ENCODE measurements around the gene TEX48.
A peak's percentile ranks its signal among the peaks of the same experiment; 100 is the strongest.

The TEX48 gene, protein sequence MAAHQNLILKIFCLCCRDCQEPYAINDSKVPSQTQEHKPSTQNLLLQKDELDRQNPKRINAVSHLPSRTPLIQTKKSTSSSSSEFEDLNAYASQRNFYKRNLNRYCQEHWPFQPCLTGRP

DNA sequence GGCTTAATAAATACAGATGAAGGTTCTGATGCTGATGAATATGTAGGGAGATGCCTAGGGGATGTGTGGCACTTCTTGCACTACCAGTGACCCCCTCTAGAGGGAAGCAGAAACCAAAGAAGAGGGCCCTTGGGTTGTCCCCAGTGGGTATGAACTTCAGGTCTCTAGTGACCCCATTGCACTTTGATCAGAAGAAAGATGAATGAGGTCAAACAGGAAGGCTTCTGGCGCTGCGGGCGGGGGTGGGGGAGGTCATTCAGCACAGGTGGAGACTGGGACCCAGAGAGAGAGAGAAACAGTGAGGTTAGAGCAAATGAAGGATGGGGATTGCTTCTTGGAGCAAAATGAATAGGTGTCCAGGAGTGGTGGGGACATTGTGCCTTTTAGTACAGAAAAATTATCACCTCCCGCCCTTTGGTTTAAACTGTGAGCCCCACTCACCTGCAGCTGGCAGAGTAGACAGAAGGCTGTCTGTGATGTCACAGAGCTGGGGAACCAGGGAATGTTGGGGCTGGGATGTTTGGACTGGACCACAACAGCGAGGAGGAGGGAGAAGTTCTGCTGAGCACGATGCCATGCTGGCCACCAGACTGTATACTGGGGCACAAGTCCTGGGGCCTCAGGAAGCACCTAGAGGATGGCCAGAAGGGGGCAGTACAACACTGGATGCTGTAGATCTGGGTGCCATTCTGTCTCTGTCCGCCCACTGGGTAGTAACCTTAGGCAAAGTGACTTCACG is at the start of gene TEX48:
TSS of gene TEX48 (minus strand) at position 599 of the 739 bp plus-strand sequence. CDS start 10,469 bp downstream, outside the sequence.
- DNase-seq (ENCODE audit: low read depth), result peak; percentile 72

DNA sequence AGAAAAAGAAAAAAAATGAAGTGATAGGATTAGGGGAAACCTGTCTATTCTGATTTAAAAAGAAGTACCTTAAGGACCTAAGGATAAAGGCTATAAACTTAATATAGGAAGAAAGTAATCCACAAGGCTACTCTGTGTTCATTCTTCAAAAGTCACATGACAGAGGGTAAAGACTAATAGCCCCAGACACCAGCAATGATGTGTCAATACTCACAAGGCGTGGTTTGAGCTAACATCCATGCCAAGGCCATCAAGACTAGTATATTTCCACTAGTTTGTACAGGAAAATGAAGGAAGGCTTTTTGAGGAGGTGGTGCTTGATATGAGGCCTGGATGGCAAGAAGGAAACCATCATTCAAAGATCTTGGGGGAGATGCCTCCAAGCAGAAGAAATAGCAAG is 49.7 kb upstream of the TEX48 start:
- DNase-seq (ENCODE audit: low read depth), result no peak

DNA sequence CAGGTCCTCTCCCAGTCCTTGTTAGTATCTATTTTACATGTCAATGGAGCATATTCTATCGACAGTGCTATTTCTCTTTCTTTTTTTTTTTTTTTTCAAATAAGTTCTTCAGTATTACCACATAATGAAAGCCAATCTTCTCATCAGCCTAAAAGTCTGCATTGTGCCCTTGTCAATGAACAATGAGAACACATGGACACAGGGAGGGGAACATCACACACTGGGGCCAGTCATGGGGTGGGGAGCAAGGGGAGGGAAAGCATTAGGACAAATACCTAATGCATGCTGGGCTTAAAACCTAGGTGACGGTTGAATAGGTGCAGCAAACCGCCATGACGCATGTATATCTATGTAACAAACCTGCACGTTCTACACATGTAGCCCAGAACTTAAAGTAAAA is 47.7 kb upstream of the TEX48 start:
- no peak for DNase-seq (ENCODE audit: low read depth)

DNA sequence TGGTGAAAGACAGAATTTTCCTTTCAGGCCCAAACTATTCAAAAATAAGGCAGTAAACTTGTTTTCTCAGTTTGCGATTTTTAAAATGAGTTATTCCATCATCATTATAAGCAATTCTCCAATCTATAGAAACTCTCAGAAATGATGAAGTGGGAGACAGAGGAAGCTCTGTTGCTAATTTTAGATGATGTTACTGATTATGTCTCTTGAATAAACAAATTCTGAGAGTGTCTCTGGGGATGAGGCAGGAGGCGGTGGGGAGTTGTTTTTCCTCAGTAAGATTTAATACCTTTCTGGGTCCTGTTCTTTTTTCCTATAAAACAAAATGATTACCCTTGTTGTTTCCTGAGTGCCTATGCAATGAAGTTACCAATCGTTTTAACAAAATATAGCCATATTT is 43.9 kb upstream of the TEX48 start:
- DNase-seq (ENCODE audit: low read depth), result no peak

DNA sequence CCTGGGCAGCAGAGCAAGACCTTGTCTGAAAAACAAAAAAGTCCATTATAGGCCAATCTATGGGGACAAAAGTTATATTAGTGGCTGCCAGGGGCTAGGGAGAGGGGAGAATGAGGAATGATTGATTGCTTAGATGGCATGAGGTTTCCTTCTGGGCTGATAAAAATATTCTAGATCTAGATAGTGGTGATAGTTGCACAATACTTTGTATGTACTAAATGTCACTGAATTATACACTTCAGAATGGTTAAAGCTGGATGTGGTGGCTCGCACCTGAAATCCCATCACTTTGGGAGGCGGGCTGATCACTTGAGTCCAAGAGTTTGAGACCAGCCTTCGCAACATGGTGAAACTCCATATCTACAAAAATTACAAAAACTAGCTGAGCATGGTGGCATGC is 42.8 kb upstream of the TEX48 start:
- DNase-seq (ENCODE audit: low read depth), result no peak

DNA sequence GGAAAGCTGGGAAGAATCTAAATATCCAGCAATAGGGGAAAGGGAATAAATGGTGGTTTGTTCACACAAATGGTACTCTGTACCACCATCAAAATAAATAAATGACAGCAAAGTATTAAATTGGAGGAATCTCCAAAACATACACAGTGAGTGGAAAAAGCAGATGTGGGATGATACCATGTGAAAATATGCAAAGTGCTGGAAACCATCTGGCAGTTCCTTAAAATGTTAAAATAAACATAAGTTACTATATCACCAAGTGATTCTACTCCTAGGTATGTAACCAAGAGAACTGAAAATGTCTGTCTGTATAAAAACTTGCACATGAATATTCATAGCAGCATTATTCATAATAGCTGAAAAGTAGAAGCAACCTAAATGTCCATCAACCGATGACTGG is 41.9 kb upstream of the TEX48 start:
- DNase-seq (ENCODE audit: low read depth), result no peak

DNA sequence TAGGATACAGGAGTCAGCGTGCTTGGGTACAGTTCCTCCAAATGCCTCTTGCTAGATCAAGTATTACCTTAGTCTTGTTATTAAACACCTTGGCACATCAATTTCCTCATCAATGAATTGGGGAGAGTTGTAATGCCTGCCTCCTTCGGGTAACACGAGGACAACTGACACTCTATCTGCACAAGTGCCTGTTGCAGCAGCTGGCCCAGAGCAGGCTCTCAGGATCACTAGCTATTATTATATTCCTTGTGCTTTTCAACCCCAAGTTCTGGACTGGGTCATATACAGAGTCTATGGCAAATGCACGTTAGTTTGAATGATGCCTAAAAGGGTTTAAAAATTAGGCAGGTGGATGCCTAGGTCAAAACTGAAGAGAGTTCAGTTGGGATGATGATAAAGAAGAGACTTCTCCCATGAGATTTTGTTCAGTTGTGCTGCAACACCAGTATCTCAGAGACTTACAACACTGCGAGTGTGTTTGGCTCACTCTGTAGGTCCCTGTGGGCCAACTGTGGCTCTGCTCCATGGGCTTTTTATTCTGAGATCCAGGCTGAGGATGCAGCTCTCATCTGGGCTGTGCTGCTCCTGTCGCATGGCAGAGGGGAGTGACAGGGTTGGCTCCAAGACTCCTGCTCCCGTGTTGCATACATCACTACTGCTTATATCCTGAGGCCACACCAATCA is 41.1 kb upstream of the TEX48 start:
- DNase-seq (ENCODE audit: low read depth), result no peak

DNA sequence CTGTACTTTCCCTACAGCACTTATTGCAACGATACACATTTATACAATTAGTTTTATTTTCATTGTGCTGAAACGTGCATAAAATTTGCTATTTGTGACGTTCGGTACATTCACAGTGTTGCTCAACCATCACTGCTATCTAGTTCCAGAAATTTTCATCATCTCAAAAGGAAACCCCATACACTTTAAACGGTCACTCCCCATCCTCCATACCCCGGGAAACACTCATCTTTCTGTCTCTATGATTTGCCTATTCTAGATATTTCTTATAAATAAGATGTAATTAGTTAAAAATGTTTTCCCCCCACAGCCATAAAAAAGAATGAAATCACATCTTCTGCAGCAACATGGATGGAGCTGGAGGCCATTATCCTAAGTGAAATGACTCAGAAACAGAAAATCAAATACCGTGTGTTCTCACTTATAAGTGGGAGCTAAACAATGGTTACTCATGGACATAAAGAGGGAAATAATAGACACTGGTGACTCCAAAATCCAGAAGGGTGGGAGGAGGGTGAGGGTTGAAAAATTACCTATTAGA is 40.2 kb upstream of the TEX48 start:
- DNase-seq (ENCODE audit: low read depth), result no peak

DNA sequence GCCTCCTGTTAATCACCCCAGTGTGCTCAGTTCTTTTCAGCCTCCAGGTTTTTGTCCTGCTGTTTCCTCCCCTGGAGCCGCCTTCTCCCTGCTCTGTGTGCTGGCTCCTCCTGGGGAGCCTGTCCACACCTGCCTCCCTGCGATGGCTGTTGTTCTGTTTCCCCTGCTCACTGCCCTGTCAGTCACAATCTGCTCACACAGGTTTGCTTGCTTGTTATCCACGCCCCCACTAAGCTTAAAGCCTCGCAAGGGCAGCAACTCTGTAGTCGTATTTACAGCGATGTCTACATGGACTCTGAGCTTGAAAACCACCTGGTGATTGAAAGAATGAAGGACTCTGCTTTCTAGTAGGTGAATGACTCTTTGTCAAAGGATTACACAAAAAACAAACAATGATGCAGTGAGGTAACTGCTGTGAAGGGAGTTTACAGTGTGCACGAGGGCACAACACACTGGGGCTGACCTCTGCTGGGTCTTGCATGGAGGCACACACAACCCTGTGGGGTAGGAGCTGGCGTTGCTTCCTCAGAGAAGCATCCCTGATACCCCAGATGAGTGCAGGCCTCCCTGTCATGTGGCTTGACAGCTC is 39.6 kb upstream of the TEX48 start:
- DNase-seq (ENCODE audit: low read depth), result no peak

DNA sequence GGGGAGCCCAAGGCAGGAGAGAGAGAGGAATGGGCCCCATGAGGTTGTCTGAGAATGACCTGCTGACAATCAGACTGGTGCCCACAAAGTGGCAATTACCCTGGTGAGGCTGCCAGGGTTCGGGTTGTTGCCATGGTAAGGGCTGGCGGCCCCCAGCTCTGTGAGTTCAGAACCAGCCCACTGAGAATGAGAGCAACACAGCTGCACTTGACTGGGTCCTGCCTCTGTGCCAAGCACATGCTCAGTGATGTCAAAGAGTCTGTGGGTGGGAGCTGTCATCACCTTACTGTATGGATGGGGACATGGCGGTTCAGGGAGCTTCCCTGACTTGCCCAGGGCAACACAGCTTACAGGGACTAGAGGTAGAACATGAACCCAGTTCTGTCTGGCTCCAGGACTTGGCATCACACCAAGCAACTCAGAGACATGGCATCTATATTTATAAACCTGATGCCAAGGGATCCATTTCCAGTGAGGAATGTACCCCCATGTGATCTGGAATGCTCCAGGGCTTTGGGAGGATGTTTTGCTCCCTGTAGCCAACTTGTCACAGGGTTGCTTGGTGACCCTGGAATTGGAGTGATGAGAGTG is 38.2 kb upstream of the TEX48 start:
- DNase-seq (ENCODE audit: low read depth), result no peak

DNA sequence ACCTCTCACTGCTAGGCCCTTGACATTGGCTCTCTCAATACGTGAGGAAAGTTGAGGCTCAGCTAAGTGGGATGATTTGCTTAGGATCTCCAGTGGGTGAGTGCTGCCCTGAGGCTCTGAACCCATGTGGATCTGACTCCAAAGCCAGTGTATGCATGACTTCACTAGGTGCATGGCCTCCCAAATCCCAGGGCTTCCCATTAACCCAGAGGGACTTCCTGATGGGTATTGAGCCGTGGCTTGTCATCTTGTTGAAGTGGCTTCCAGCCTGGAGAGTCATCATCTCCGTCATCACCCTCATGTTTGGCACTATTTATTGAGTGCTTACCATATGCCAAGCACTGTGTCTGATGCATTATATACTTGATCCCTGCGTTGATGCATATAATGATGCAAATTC is 37.3 kb upstream of the TEX48 start:
- DNase-seq (ENCODE audit: low read depth), result no peak

DNA sequence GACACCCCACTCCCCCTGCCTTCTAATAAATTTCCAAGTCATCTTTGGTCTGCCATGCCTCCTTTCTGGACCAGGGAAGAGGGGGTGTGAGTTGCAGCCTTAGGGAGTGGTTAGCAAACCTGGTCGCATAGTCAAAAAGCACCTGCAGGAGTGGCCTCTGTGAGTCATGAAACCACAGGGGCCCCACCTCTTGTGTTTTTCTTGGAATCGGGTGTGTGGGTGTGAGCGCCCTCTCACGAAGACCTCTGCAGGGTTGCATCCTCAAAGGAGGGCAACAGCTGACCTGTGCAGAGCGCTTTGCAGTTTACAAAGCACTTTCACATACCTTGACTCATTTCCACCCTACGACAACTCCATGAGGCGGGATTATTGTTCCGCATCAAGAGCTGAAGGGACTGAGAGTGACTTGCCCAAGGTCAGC is 36.8 kb upstream of the TEX48 start:
- DNase-seq (ENCODE audit: low read depth), result peak; percentile 85

DNA sequence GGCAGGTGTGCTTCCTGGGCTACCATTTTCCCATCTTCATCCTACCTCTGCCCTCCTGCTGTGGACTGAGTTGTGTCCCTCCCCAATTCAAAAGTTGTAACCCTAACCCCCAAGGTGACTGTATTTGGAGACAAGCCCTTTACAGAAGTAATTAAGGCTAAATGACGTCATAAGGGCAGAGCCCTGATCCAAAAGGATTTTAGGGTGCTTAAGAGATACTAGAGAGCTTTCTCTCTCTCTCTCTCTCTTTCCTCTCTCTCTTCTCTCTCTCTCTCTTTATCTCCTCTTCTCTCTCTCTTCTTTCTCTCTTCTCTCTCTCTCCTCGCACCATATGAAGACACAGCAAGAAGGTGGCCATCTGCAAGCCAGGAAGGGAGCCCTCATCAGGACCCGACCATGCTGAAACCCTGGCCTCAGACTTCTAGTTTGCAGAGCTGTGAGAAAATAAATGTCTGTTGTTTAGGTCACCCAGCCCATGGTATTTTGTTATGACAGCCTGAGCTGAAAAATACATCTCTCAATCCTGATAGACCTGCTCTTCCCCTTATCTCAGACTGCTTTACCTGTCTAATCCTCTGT is 36.0 kb upstream of the TEX48 start:
- no peak for DNase-seq (ENCODE audit: low read depth)

DNA sequence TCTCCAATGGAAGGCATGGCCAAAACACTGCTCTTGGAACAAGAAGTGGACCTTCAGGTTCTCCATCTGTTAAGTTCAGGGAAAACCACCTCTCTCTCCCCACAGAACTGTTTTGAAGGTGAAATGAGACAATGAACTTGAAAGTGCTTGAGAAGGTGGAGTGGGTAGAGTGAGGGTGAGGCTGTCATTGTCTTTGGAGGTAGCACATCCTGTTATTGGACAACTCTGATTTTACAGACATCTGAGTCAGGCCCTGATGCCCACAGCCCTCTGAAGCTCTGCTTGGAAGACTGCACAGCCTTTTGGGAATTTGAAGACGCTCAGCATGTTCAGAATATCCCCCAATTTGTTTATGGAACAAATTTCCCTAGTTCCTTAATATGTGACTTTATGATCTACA is 27.6 kb upstream of the TEX48 start:
- DNase-seq (ENCODE audit: low read depth), result no peak

DNA sequence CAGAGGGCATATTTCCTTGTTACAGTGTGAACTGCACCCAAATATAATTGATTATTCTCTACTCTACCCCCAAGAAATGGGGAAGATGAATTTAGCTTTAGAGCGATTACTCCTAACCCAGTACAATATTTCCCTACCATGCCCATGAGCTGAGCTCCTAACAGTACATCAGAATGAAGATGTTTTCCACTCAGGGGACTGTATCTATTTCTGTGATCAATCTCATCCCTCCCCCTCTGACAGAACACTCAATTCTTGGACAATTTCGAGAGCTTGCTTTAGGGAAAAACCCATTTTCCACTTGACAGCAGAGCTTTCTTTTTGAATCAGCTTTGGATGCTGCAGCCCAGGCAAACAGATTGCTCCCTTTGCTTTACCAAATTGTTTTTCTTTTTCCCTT is 24.7 kb upstream of the TEX48 start:
- no peak for DNase-seq (ENCODE audit: low read depth)

DNA sequence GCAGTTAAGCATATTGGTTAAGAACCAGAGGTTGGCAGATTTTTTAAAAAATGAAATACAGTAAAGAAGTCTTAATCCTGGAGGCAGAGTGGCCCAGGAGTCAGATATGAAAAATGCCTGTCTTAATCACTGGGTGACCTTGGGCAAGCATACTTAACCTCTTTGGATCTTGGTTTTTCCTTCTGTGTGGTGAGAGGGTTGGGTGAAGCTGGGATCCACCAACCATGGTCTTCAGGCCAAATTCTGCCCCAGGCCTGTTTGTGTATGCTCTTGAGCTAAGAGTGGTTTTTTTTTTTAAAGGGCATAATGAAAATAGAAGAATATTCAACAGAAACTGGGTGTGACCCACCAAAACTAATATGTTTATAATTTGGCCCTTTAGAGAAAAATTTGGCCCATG is 20.0 kb upstream of the TEX48 start:
- DNase-seq (ENCODE audit: low read depth), result no peak

DNA sequence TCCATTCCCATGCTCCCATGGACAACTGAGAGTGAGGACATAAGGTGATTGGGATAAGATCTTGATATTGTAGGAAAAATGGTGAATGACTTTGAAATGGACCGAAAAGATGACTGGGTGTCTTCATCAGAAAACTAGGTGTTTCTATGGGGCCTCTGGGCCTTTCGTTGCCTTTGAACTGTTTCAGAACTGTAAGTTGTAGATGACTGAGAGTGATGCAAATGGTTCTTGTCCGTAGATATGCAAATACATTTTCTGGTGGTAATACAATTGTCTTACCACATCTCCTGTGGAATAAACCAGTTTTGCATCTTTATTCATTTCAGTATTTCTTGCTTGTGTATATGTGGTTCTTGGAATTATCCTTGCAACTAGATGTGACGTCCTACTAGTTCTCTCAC is 16.0 kb upstream of the TEX48 start:
- no peak for DNase-seq (ENCODE audit: low read depth)

DNA sequence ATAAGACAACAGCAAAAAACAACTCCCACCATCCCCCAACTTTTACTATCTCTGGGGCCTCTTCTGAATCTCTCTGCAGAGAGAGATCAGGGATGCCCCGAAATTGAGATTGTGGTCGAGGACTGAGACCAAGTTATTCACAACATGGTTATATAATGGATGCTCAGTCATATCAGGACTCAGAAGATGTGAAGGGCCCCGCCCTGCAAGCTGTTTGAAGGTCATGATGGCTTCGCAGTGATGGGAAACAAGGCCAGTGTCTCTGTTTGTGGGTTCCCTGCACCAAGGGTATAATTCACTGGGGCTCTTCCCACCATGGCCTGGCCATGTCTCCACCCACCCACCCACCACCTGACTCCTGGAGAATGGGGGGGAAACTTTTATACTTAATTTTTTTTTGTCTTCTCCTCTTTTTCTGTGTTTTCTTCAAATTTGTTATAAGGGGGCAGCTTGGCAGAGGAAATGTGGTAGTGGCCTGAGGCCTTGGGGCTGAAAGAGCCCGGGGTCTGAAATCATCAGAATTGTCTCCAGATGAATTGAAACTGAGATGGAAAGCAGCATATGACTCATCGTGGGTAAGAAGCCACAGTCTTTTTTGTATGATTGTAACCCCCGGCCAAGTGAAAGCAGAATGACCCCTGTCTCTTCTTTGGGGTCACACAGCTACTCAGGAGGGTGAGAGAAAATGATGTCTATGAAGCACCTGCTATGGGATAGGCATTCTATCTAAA is 15.0 kb upstream of the TEX48 start:
- DNase-seq (ENCODE audit: low read depth), result peak; percentile 62

DNA sequence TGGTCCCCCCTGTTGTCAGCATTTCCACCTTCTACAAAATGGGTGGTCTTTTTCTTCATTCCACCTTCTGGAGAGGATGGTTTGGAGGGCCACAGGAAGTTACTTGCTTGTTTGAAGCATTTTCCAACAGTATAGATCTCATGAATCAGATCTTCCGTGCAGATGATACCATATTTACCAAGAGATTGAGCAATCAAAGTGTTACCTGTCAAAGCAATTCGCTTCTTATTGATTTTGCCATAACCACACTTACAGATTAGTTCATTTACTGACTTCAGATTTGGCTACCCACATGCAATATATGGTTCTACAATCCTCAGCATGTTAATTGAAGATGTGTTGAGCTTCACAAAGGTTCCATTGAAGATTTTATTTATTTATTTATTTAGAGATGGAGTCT is 14.0 kb upstream of the TEX48 start:
- DNase-seq (ENCODE audit: low read depth), result no peak

DNA sequence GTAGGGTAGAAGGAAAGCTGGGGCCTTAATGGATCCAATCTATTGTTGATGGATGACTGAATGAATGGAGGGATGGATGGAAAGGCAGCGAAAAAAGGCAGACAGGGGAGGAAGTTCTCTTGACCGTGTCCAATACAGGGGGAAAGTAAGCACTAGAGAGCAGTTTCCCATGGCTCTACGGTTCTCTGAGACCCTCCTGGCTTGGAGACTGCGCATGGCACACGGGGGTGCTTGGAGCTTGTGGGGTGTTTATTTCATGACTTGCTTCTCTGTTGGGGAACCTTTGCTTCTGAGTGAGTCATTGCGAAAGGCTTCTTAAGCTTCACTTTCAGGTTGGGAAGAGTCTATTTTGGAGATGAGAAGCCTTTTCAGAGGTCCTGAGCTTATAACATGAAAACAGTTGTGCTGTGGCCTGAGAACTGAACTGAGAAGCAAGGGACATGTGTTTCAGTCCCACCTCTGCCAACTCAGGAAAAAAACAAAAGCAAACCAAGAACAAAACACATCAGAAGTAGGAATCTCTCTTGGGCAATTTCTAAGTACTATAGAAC is 12.8 kb upstream of the TEX48 start:
- no peak for DNase-seq (ENCODE audit: low read depth)

DNA sequence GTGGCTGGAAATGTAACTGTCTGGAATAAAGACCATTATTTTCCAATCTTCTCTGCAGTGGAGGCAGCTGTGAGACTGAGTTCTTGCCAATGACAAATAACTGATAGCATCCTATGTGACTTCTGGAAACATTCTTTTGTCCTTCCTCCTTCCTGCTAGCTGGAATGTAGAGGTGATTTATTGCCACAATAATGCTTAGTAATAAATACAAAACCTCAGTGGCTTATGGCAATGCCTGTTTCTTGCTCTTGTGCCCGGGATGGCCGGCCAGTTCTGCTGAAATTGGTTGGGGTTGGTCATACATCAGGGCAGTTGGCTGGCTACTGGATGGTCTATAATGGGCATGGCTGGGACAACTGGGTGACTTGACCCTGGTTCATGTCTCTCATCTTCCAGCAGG is 12.2 kb upstream of the TEX48 start:
- no peak for DNase-seq (ENCODE audit: low read depth)
